CD4-positive, alpha-beta T cell (primary cell): ENCODE data around the gene NNMT. TPM values are rescaled to one million over a fixed set of nuclear protein-coding genes. Genes with fewer than 3 reads are reported as not detected.

Experiments used
- ATAC-seq: fragments of 200-7000 bp; cut with Tn5 transposase; one replicate; pipeline ENCODE4 v1.10.0; 2022; ENCODE audit warnings: mild to moderate bottlenecking; ENCODE audit not compliant: poor library complexity
- CTCF ChIA-PET: fragments of 350-600 bp; sonication (Branson Sonifier 250); formaldehyde crosslinking; loops from one replicate; lab custom pipeline; 2021; ENCODE audit warnings: antibody characterized with exemption, inconsistent platforms; lab: Charles Lee
- POLR2A ChIA-PET: fragments of 350-600 bp; sonication (Branson Sonifier 250); formaldehyde crosslinking; loops from one replicate; lab custom pipeline; 2021; ENCODE audit warnings: antibody characterized with exemption, inconsistent platforms; lab: Charles Lee
- DNase-seq, 14 experiments: peaks; one replicate each; pipeline ENCODE4 v3.0.0-alpha.2; 2013 to 2020; ENCODE audit warnings: mixed read lengths in 2 of 14
- H3K27ac ChIP-seq, 2 donors: one replicate each; pipeline versions ENCODE4 v1.5.1 to v1.7.0; 2013; ENCODE audit warnings: low read length in 2 of 2, low read depth in 1 of 2, mild to moderate bottlenecking in 1 of 2
- H3K27me3 ChIP-seq, 2 experiments: 1 replicate in 1 of 2; 2 replicates in 1 of 2; pipeline versions ENCODE4 v1.6.1 to v1.7.0; 2013; ENCODE audit warnings: low read length in 2 of 2, control low read depth in 1 of 2, mild to moderate bottlenecking in 1 of 2, moderate library complexity in 1 of 2; ENCODE audit not compliant: insufficient read depth in 2 of 2, control insufficient read depth in 1 of 2
- H3K36me3 ChIP-seq: one replicate; pipeline ENCODE4 v1.6.1; 2013; ENCODE audit warnings: low read length, control low read depth; ENCODE audit not compliant: insufficient read depth
- H3K4me1 ChIP-seq: one replicate; pipeline ENCODE4 v1.6.1; 2013; ENCODE audit warnings: low read length, control low read depth; ENCODE audit not compliant: insufficient read depth
- H3K4me3 ChIP-seq: one replicate; pipeline ENCODE4 v1.5.1; 2013; ENCODE audit warnings: mild to moderate bottlenecking, low read length, moderate library complexity
- H3K9me3 ChIP-seq, 2 experiments: 1 replicate in 1 of 2; 2 replicates in 1 of 2; pipeline versions ENCODE4 v1.6.1 to v1.7.0; 2013; ENCODE audit warnings: low read length in 2 of 2, mild to moderate bottlenecking in 2 of 2, control low read depth in 1 of 2, moderate library complexity in 1 of 2; ENCODE audit not compliant: control insufficient read depth in 1 of 2, insufficient read depth in 1 of 2
- H3K27ac Mint-ChIP-seq: one replicate; pipeline ENCODE4 v1.8.0; 2020; ENCODE audit warnings: mixed read lengths
- H3K27me3 Mint-ChIP-seq: one replicate; pipeline ENCODE4 v1.8.0; 2021; ENCODE audit warnings: mixed read lengths
- H3K36me3 Mint-ChIP-seq: one replicate; pipeline ENCODE4 v1.8.0; 2021; ENCODE audit warnings: low read depth, mixed read lengths
- H3K4me1 Mint-ChIP-seq: one replicate; pipeline ENCODE4 v1.8.0; 2021; ENCODE audit warnings: low read depth, mixed read lengths
- H3K4me3 Mint-ChIP-seq: one replicate; pipeline ENCODE4 v1.8.0; 2020; ENCODE audit warnings: mild to moderate bottlenecking, mixed read lengths
- H3K9me3 Mint-ChIP-seq: one replicate; pipeline ENCODE4 v1.8.0; 2020; ENCODE audit warnings: mixed read lengths
- intact Hi-C, 2 experiments: fragments of 100-400 bp; cut with DNase I in 1 of 2; cut with micrococcal nuclease in 1 of 2; formaldehyde crosslinking; loops; one replicate each; pipeline versions ENCODE4 v1.15.1 to v1.9.0; 2023 to 2025; cut with DNase I, micrococcal nuclease
- total RNA-seq, 174 experiments: library from RNA in 2 of 174; stranded (reverse) in 2 of 174; gene quantifications; one replicate each; pipeline ENCODE4 v1.2.3 and lab custom pipeline; 2021 to 2026
- TF ChIP-seq, protein P1 (sequence below): fragments of 200-600 bp; IDR thresholded peaks from one replicate; pipeline ENCODE4 v1.8.0; 2022; ENCODE audit warnings: antibody characterized with exemption, mild to moderate bottlenecking

NNMT gene
- total RNA-seq, 2 experiments from 2014 or later: not detected

DNA sequence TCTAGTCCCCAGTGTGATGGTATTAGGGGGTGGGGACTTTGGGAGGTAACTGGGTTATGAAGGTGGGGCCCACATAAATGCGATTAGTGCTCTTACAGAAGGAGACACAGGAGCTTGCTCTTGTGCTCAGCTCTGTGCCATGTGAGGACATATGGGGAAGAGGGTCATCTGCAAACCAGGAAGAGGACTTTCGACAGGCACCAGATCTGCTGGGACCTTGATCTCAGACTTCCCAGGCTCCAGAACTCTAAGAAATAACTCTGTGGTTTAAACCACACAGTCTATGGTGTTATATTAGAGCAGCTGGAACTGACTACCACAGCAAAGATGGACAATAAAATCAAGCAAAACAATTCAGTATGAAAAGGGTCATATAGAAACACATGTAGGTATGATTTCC, 26.7 kb downstream of the NNMT start:
- ATAC-seq: no peak
- peaks cover 15% of the 10 kb centered on the region for H3K27me3 Mint-ChIP-seq
- H3K27me3 ChIP-seq: peaks cover 0 to 4% of the 10 kb centered on the region in 2 experiments
- no peaks in the 10 kb centered on the region for H3K36me3 Mint-ChIP-seq
- no peaks in the 10 kb centered on the region for H3K9me3 Mint-ChIP-seq
- no peak overlapping the region for H3K27ac Mint-ChIP-seq
- ChIA-PET POLR2A (no interaction called here), CTCF (no interaction called here)
- no peak overlapping the region for H3K4me3 Mint-ChIP-seq
- H3K27ac ChIP-seq: no peak overlapping the region
- no peak overlapping the region for H3K4me3 ChIP-seq
- TF ChIP-seq, protein P1, sequence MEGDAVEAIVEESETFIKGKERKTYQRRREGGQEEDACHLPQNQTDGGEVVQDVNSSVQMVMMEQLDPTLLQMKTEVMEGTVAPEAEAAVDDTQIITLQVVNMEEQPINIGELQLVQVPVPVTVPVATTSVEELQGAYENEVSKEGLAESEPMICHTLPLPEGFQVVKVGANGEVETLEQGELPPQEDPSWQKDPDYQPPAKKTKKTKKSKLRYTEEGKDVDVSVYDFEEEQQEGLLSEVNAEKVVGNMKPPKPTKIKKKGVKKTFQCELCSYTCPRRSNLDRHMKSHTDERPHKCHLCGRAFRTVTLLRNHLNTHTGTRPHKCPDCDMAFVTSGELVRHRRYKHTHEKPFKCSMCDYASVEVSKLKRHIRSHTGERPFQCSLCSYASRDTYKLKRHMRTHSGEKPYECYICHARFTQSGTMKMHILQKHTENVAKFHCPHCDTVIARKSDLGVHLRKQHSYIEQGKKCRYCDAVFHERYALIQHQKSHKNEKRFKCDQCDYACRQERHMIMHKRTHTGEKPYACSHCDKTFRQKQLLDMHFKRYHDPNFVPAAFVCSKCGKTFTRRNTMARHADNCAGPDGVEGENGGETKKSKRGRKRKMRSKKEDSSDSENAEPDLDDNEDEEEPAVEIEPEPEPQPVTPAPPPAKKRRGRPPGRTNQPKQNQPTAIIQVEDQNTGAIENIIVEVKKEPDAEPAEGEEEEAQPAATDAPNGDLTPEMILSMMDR: no peak
- H3K36me3 ChIP-seq: no peaks in the 10 kb centered on the region
- no peaks in the 10 kb centered on the region for H3K9me3 ChIP-seq
- no peak for DNase-seq
- peaks cover 21% of the 10 kb centered on the region for H3K4me1 ChIP-seq
- peaks cover 26% of the 10 kb centered on the region for H3K4me1 Mint-ChIP-seq
- intact Hi-C loops: no loop called here

DNA sequence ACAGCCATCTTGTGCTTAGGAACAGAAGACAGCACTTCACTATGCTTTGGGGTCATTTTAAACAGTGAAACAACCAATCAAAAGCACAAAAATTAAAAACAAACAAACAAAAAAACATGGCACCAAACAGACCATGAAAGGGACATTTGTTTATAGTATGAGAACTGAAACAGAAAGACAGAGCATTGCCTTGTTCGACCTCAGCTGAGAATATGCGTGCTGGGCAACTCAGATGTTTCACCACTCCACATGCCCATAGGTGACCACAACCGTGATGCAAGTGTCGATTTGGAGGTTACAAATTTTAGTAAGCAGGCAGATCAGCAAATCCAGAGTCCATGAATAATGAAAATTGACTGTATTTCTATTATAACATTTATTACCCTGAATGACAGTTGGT, 30.0 kb downstream of the NNMT start:
- no peaks in the 10 kb centered on the region for H3K4me1 ChIP-seq
- intact Hi-C loops: no loop called here
- H3K4me3 ChIP-seq: no peak overlapping the region
- H3K9me3 Mint-ChIP-seq: peaks cover 7% of the 10 kb centered on the region
- DNase-seq (no peak), ATAC-seq (no peak)
- H3K9me3 ChIP-seq: peaks cover 0 to 6% of the 10 kb centered on the region in 2 experiments
- POLR2A ChIA-PET: no interaction called here
- no peaks in the 10 kb centered on the region for H3K4me1 Mint-ChIP-seq
- no peak overlapping the region for H3K27ac ChIP-seq
- peaks cover 5% of the 10 kb centered on the region for H3K36me3 Mint-ChIP-seq
- H3K4me3 Mint-ChIP-seq: no peak overlapping the region
- H3K27me3 Mint-ChIP-seq: peaks cover 26% of the 10 kb centered on the region
- CTCF ChIA-PET: no interaction called here
- no peaks in the 10 kb centered on the region for H3K36me3 ChIP-seq
- TF ChIP-seq, protein P1: no peak
- H3K27me3 ChIP-seq: no peaks in the 10 kb centered on the region
- H3K27ac Mint-ChIP-seq: no peak overlapping the region

DNA sequence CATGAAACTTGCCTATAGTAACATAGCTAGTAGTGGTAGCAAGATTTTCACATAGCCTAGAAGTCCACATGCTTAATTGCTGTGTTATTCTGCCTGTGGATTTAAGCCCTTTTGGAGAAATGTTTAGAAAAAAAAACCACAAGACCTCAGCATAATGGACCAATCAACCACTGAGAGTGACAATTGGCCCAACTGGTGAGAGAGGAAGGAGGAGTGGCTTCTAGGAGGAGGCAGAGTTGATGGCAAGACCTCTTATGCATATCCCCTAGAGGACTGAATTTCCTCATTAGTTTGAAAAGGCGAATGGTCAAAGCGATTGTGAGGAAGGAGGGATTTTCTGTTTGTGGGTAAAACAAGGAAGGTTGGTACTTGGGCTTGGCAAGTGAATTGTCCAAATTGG, 30.6 kb downstream of the NNMT start:
- H3K27me3 ChIP-seq: no peaks in the 10 kb centered on the region
- DNase-seq: no peak
- H3K4me1 ChIP-seq: no peaks in the 10 kb centered on the region
- peaks cover 7% of the 10 kb centered on the region for H3K9me3 Mint-ChIP-seq
- H3K9me3 ChIP-seq: peaks cover 0 to 6% of the 10 kb centered on the region in 2 experiments
- H3K27ac Mint-ChIP-seq: no peak overlapping the region
- no peak for ATAC-seq
- H3K27me3 Mint-ChIP-seq: peaks cover 20% of the 10 kb centered on the region
- no peak overlapping the region for H3K4me3 Mint-ChIP-seq
- no peak overlapping the region for H3K4me3 ChIP-seq
- TF ChIP-seq, protein P1: no peak
- POLR2A ChIA-PET: no interaction called here
- H3K4me1 Mint-ChIP-seq: no peaks in the 10 kb centered on the region
- H3K36me3 ChIP-seq: no peaks in the 10 kb centered on the region
- H3K27ac ChIP-seq: no peak overlapping the region
- intact Hi-C loops: no loop called here
- CTCF ChIA-PET: interaction anchor here (0.8 kb wide), 1 partner anchor 20 kb away, joined by 3 read pairs; no protein-coding TSS in a partner anchor
- peaks cover 5% of the 10 kb centered on the region for H3K36me3 Mint-ChIP-seq
